Liver (tissue), 3 donors: Measurements from ENCODE around the gene LRMDA.
A peak's percentile ranks its signal among the peaks of the same experiment; 100 is the strongest.

Source experiments
- ATF3 ChIP-seq: IDR thresholded peaks from 2 replicates; pipeline ENCODE4 v1.6.1; 2016; ENCODE audit warnings: antibody characterized with exemption
- CTCF ChIP-seq: fragments of 150-350 bp; IDR thresholded peaks from 2 replicates; pipeline ENCODE4 v1.5.1; 2017; ENCODE audit warnings: improper control_type of control experiment, low read depth, low read length; ENCODE audit not compliant: missing input control
- FOXA1 ChIP-seq: IDR thresholded peaks from 2 replicates; pipeline ENCODE4 v1.6.1; 2016; ENCODE audit warnings: antibody characterized with exemption
- HNF4A ChIP-seq, 2 donors: conservative IDR thresholded peaks; 2 replicates each; pipeline ENCODE4 v1.6.1; 2016; ENCODE audit warnings: antibody characterized with exemption in 2 of 2, mild to moderate bottlenecking in 2 of 2
- JUND ChIP-seq, 2 donors: IDR thresholded peaks; 2 replicates each; pipeline ENCODE4 v1.6.1; 2016; ENCODE audit warnings: antibody characterized with exemption in 2 of 2
- MAX ChIP-seq: IDR thresholded peaks from 2 replicates; pipeline ENCODE4 v1.6.1; 2016; ENCODE audit warnings: antibody characterized with exemption
- NR2F2 ChIP-seq: IDR thresholded peaks from 2 replicates; pipeline ENCODE4 v1.6.1; 2016; ENCODE audit warnings: antibody characterized with exemption
- RAD21 ChIP-seq, 2 donors: IDR thresholded peaks; 2 replicates each; pipeline ENCODE4 v1.6.1; 2016; ENCODE audit warnings: antibody characterized with exemption in 2 of 2, mild to moderate bottlenecking in 2 of 2
- REST ChIP-seq: IDR thresholded peaks from 2 replicates; pipeline ENCODE4 v1.6.1; 2016; ENCODE audit warnings: antibody characterized with exemption, mild to moderate bottlenecking
- RXRA ChIP-seq, 2 donors: IDR thresholded peaks; 2 replicates each; pipeline ENCODE4 v1.6.1; 2017 to 2018; ENCODE audit warnings: antibody characterized with exemption in 2 of 2, mild to moderate bottlenecking in 1 of 2
- TAF1 ChIP-seq: conservative IDR thresholded peaks from 2 replicates; pipeline ENCODE4 v1.6.1; 2016; ENCODE audit warnings: antibody characterized with exemption, mild to moderate bottlenecking
- YY1 ChIP-seq: IDR thresholded peaks from 2 replicates; pipeline ENCODE4 v1.6.1; 2016; ENCODE audit warnings: antibody characterized with exemption, mild to moderate bottlenecking
- ZBTB33 ChIP-seq: IDR thresholded peaks from 2 replicates; pipeline ENCODE4 v1.6.1; 2016; ENCODE audit warnings: antibody characterized with exemption
- donor health status: healthy.
- donor health status: healthy.

- TF ChIP-seq CTCF (no peak), ATF3 (no peak), RAD21 (IDR thresholded peaks at IDR 0.05) (peak in 1 of 2 donors; percentile 16), YY1 (no peak), TAF1 (no peak), ZBTB33 (no peak), FOXA1 (no peak), MAX (no peak), RXRA (IDR thresholded peaks at IDR 0.05) (no peak), HNF4A (conservative IDR thresholded peaks at IDR 0.05) (no peak), REST (peak; percentile 19), NR2F2 (peak; percentile 71), JUND (IDR thresholded peaks at IDR 0.05) (no peak)
Observed at GRCh38 chr10:76459016-76459730, 1027.7 kb downstream of the LRMDA start.
